ENCODE measurements around the gene PDHX.

The PDHX gene

GRCh38 chr11:34877375-34877975 lies 38.9 kb upstream of the PDHX start:
- TF ChIP-seq POLR2AphosphoS5 (IDR thresholded peaks at IDR 0.05; ENCODE audit: low read depth, low read length), result no peak
- no peak for TF ChIP-seq SIN3A (IDR thresholded peaks at IDR 0.05; ENCODE audit: borderline replicate concordance, insufficient read depth, low read length)
- TF ChIP-seq TAF1 (IDR thresholded peaks at IDR 0.05; ENCODE audit: borderline replicate concordance, insufficient read depth, low read length), result no peak

DNA sequence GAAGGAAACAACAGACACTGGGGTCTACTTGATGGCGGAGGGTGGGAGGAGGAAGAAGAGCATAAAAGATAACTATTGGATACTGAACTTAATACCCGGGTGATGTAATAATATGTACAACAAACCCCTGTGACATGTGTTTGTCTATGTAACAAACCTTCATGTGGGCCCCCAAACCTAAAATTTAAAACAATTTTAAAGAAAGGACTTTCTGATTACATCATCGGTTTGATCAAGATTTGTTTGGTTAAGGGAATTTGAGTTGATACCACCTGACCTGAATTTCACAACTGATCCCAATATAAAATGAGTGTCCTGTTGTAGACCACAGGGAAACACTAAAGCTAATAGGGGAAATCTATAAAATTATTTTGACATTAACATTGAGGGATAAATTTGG lies 34.5 kb upstream of the PDHX start:
- TF ChIP-seq FOXP2 (optimal IDR thresholded peaks at IDR 0.05; ENCODE audit: borderline replicate concordance, extremely low read depth, extremely low read length, insufficient read depth), result no peak
- no peak for TF ChIP-seq REST (IDR thresholded peaks at IDR 0.05; ENCODE audit: insufficient read depth in 1 of 2, low read depth in 2 of 2, low read length in 2 of 2)
- TF ChIP-seq SIN3A (IDR thresholded peaks at IDR 0.05; ENCODE audit: borderline replicate concordance, insufficient read depth, low read length), result no peak
- TF ChIP-seq TAF1 (IDR thresholded peaks at IDR 0.05; ENCODE audit: borderline replicate concordance, insufficient read depth, low read length), result no peak

DNA sequence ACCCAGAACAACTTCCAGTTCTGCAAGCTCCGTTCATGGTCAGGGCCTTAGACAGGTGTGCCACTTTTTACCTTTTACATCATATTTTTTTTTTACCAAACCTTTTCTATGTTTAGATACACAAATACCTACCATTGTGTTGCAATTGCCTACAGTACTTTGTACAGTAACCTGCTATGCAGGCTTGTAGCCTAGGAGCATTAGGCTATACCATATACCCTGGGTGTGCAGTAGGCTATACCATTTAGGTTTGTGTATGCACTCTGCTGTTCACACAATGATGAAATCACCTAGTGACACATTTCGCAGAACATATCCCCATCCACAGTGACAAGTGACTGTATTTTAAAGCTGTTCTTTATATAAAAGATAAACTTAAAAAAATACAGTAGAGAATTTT lies 29.8 kb upstream of the PDHX start:
- TF ChIP-seq POLR2AphosphoS5 (IDR thresholded peaks at IDR 0.05; ENCODE audit: low read depth, low read length) (no peak), SIN3A (IDR thresholded peaks at IDR 0.05; ENCODE audit: borderline replicate concordance, insufficient read depth, low read length) (no peak), REST (IDR thresholded peaks at IDR 0.05; ENCODE audit: insufficient read depth in 1 of 2, low read depth in 2 of 2, low read length in 2 of 2) (no peak), TAF1 (IDR thresholded peaks at IDR 0.05; ENCODE audit: borderline replicate concordance, insufficient read depth, low read length) (no peak), FOXP2 (optimal IDR thresholded peaks at IDR 0.05; ENCODE audit: borderline replicate concordance, extremely low read depth, extremely low read length, insufficient read depth) (no peak)

DNA sequence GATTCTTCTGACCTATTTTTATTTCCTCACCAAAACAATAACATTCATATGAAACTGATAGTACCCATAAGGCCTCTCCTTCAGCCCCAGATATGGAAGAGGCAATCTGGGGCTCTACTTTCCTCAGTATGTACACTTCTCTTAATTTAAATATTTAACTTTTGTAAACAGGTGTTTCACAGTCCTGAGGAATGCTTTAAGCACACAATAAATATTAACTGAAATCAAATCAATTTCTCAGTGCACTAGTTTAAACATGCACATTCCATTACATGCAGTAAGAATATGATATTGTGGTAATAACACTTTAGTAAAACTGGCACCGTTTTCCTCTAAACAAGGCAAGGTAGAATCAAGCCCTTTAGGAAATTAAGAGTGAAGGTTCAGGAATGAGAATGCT lies 29.2 kb upstream of the PDHX start:
- TF ChIP-seq TAF1 (IDR thresholded peaks at IDR 0.05; ENCODE audit: borderline replicate concordance, insufficient read depth, low read length), result no peak
- TF ChIP-seq REST (IDR thresholded peaks at IDR 0.05; ENCODE audit: insufficient read depth in 1 of 2, low read depth in 2 of 2, low read length in 2 of 2), result no peak
- TF ChIP-seq FOXP2 (optimal IDR thresholded peaks at IDR 0.05; ENCODE audit: borderline replicate concordance, extremely low read depth, extremely low read length, insufficient read depth), result no peak
- TF ChIP-seq POLR2AphosphoS5 (IDR thresholded peaks at IDR 0.05; ENCODE audit: low read depth, low read length), result no peak
- no peak for TF ChIP-seq SIN3A (IDR thresholded peaks at IDR 0.05; ENCODE audit: borderline replicate concordance, insufficient read depth, low read length)

DNA sequence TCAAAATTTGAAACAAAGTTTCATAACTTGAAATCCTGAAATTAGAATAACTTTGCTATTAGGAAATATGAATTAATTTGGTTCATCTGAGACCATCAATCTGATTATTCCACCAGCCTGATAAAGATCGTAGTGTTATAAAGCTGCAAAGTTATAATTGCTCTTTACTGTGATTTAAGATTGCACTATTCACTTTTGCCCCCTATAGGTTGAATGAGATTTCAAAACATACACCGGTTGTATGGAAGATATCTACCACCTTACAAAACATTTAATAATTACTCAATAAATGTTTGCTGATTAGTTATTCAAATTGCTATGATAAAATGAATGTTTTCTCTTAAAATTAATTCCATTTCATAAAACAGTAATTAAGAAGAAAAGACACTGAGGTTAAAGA lies 26.3 kb upstream of the PDHX start:
- TF ChIP-seq FOXP2 (optimal IDR thresholded peaks at IDR 0.05; ENCODE audit: borderline replicate concordance, extremely low read depth, extremely low read length, insufficient read depth) (no peak), REST (IDR thresholded peaks at IDR 0.05; ENCODE audit: insufficient read depth in 1 of 2, low read depth in 2 of 2, low read length in 2 of 2) (no peak), SIN3A (IDR thresholded peaks at IDR 0.05; ENCODE audit: borderline replicate concordance, insufficient read depth, low read length) (no peak), TAF1 (IDR thresholded peaks at IDR 0.05; ENCODE audit: borderline replicate concordance, insufficient read depth, low read length) (no peak), POLR2AphosphoS5 (IDR thresholded peaks at IDR 0.05; ENCODE audit: low read depth, low read length) (no peak)
